A673 (cell line): ENCODE results near the gene DYRK3.

Source experiments
- CTCF ChIP-seq: fragments of 300-800, 200-600 bp; sonication (generic); conservative IDR thresholded peaks from 2 replicates; pipeline ENCODE4 v1.5.1; 2017; ENCODE audit warnings: low read depth, mild to moderate bottlenecking, antibody characterized with exemption, low read length, moderate library complexity, mixed read lengths
- EZH2 ChIP-seq: fragments of 200-600 bp; sonication (generic); IDR thresholded peaks from 2 replicates; pipeline ENCODE4 v1.6.1; 2017; ENCODE audit warnings: borderline replicate concordance, low read depth, mild to moderate bottlenecking, mixed read lengths, antibody characterized with exemption, low read length; ENCODE audit not compliant: poor library complexity, severe bottlenecking

DNA sequence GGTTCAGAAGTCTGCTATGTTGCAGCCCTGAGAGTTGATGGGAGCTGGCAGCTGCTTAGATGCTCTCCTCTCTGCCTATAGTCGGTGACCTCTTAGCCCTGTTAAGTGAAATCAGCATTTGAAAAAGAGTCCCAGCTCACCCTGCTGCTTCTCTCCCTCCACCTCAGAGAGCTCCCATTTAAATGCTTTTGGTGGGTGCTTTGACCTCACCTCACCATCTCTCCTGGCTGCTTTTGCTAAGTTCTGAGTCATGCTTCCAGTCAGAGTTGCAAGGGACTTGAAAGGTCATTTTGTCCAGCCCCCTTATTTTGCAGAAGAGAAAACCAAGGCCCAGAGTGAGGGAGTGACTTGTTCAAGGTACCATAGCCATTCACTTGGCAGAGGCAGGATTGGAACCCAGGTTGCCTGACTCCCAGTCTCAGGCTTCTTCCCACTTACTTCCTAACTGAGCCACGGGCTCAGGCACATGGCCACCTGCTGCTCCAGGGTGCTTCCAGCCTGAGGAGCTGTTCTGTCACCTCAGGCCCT, 52.6 kb downstream of the DYRK3 start:
- no peak for TF ChIP-seq CTCF
- TF ChIP-seq EZH2, result no peak
